ENCODE measurements around the gene RUNDC3A. TPM values are rescaled to one million over a fixed set of nuclear protein-coding genes. Genes with fewer than 3 reads are reported as not detected.

The RUNDC3A gene
- total and polyA plus RNA-seq, 4 experiments from 2014 or later: 0.19 to 0.28 TPM; not detected in 2

- Histone ChIP-seq H3K4me3 (ENCODE audit: low read length in 2 of 2) (no peak overlapping the region), H3K27me3 (ENCODE audit: insufficient read depth, low read length) (peaks cover 13% of the 10 kb centered on the region), H3K4me1 (ENCODE audit: insufficient read depth, low read length) (peaks cover 19% of the 10 kb centered on the region), H3K36me3 (ENCODE audit: insufficient read depth, low read length) (peaks cover 13% of the 10 kb centered on the region), H3K9me3 (ENCODE audit: control insufficient read depth in 1 of 2, low read length in 2 of 2) (no peaks in the 10 kb centered on the region), H3K27ac (ENCODE audit: low read depth, low read length) (no peak overlapping the region)
- H3K27ac Mint-ChIP-seq: no peak overlapping the region
- peaks cover 14 to 17% of the 10 kb centered on the region in 2 donors for H3K27me3 Mint-ChIP-seq
- CTCF ChIA-PET (ENCODE audit: partially characterized antibody): interaction anchor here (0.6 to 2.4 kb wide), 4 partner anchors 11 to 194 kb away, joined by 3 to 11 read pairs (median 6); no protein-coding TSS in a partner anchor
- no peak overlapping the region for H3K4me3 Mint-ChIP-seq
- H3K36me3 Mint-ChIP-seq: peaks cover 6 to 19% of the 10 kb centered on the region in 2 donors
- DNase-seq: no peak
- intact Hi-C loops (cut with micrococcal nuclease): no loop called here
- H3K4me1 Mint-ChIP-seq: peaks cover 10 to 34% (median 23%) of the 10 kb centered on the region in 4 donors
- peaks cover 0 to 2% (median 0%) of the 10 kb centered on the region in 8 donors for H3K9me3 Mint-ChIP-seq
- POLR2A ChIA-PET (ENCODE audit: partially characterized antibody): interaction anchor here (1.2 to 8.0 kb wide), 2 partner anchors 101 to 107 kb away, joined by 4 to 209 read pairs; partner anchors contain the start of gene UBTF
Measured at GRCh38 chr17:44320066-44320465, 11.7 kb downstream of the RUNDC3A start.

GRCh38 chr17:44321246-44322120 is 13.1 kb downstream of the RUNDC3A start:
- Histone ChIP-seq H3K27me3 (ENCODE audit: insufficient read depth, low read length) (peaks cover 2% of the 10 kb centered on the region), H3K9me3 (ENCODE audit: control insufficient read depth in 1 of 2, low read length in 2 of 2) (no peaks in the 10 kb centered on the region), H3K4me1 (ENCODE audit: insufficient read depth, low read length) (peaks cover 9% of the 10 kb centered on the region), H3K27ac (ENCODE audit: low read depth, low read length) (no peak overlapping the region), H3K4me3 (ENCODE audit: low read length in 2 of 2) (no peak overlapping the region), H3K36me3 (ENCODE audit: insufficient read depth, low read length) (peaks cover 13% of the 10 kb centered on the region)
- H3K27ac Mint-ChIP-seq: peak overlapping the region in 1 of 7 donors; percentile 4
- H3K4me3 Mint-ChIP-seq: peak overlapping the region in 2 of 8 donors; percentile 15 to 30
- DNase-seq: no peak
- H3K9me3 Mint-ChIP-seq: peaks cover 0 to 2% (median 0%) of the 10 kb centered on the region in 8 donors
- H3K36me3 Mint-ChIP-seq: peaks cover 6 to 26% of the 10 kb centered on the region in 2 donors
- H3K27me3 Mint-ChIP-seq: peaks cover 5 to 7% of the 10 kb centered on the region in 2 donors
- intact Hi-C loops (cut with micrococcal nuclease): no loop called here
- POLR2A ChIA-PET (ENCODE audit: partially characterized antibody): interaction anchor here (8.0 kb wide), 1 partner anchor 102 kb away, joined by 209 read pairs; the partner anchor contains the start of gene UBTF
- CTCF ChIA-PET (ENCODE audit: partially characterized antibody): interaction anchor here (0.7 to 2.4 kb wide), 5 partner anchors 10 to 119 kb away, joined by 3 to 11 read pairs (median 3); no protein-coding TSS in a partner anchor
- H3K4me1 Mint-ChIP-seq: peaks cover 4 to 34% (median 14%) of the 10 kb centered on the region in 4 donors

- CTCF ChIA-PET (ENCODE audit: partially characterized antibody): interaction anchor here (0.8 to 5.3 kb wide), 3 partner anchors 9 to 120 kb away, joined by 3 to 45 read pairs (median 11); no protein-coding TSS in a partner anchor
- Histone ChIP-seq H3K9me3 (ENCODE audit: control insufficient read depth in 1 of 2, low read length in 2 of 2) (no peaks in the 10 kb centered on the region), H3K4me1 (ENCODE audit: insufficient read depth, low read length) (peaks cover 13% of the 10 kb centered on the region), H3K27me3 (ENCODE audit: insufficient read depth, low read length) (no peaks in the 10 kb centered on the region), H3K4me3 (ENCODE audit: low read length in 2 of 2) (no peak overlapping the region), H3K36me3 (ENCODE audit: insufficient read depth, low read length) (peaks cover 13% of the 10 kb centered on the region), H3K27ac (ENCODE audit: low read depth, low read length) (no peak overlapping the region)
- peaks cover 0 to under 1% (median 0%) of the 10 kb centered on the region in 8 donors for H3K9me3 Mint-ChIP-seq
- peak overlapping the region in 4 of 8 donors; percentile 11 to 57 (median 34) for H3K4me3 Mint-ChIP-seq
- no peak for DNase-seq
- intact Hi-C loops (cut with micrococcal nuclease): no loop called here
- H3K36me3 Mint-ChIP-seq: peaks cover 6 to 27% of the 10 kb centered on the region in 2 donors
- H3K27ac Mint-ChIP-seq: no peak overlapping the region
- POLR2A ChIA-PET (ENCODE audit: partially characterized antibody): interaction anchor here (0.5 to 8.0 kb wide), 3 partner anchors 23 to 113 kb away, joined by 3 to 209 read pairs (median 108); partner anchors contain the start of genes GRN and UBTF
- H3K4me1 Mint-ChIP-seq: peaks cover 5 to 37% (median 18%) of the 10 kb centered on the region in 4 donors
- peaks cover 2 to 4% of the 10 kb centered on the region in 2 donors for H3K27me3 Mint-ChIP-seq
Measured at GRCh38 chr17:44322236-44322895, 14.0 kb downstream of the RUNDC3A start.

GRCh38 chr17:44323359-44324091 is 15.1 kb downstream of the RUNDC3A start:
- peaks cover 6 to 27% of the 10 kb centered on the region in 2 donors for H3K36me3 Mint-ChIP-seq
- ChIA-PET POLR2A (ENCODE audit: partially characterized antibody) (interaction anchor here (1.8 to 8.0 kb wide), 6 partner anchors 8 to 138 kb away, joined by 5 to 209 read pairs (median 40); partner anchors contain the start of genes ATXN7L3, TMUB2 and UBTF), CTCF (ENCODE audit: partially characterized antibody) (interaction anchor here (0.5 to 5.3 kb wide), 4 partner anchors 22 to 138 kb away, joined by 3 to 45 read pairs (median 7); partner anchors contain the start of genes GRN and UBTF)
- H3K4me3 Mint-ChIP-seq: peak overlapping the region; percentile 74 to 87 (median 81)
- DNase-seq: no peak
- no peaks in the 10 kb centered on the region for H3K9me3 ChIP-seq (ENCODE audit: control insufficient read depth in 1 of 2, low read length in 2 of 2)
- peak overlapping the region; percentile 15 to 81 (median 53) for H3K27ac Mint-ChIP-seq
- peak overlapping the region; percentile 47 to 76 for H3K4me3 ChIP-seq (ENCODE audit: low read length in 2 of 2)
- peaks cover 13% of the 10 kb centered on the region for H3K4me1 ChIP-seq (ENCODE audit: insufficient read depth, low read length)
- no peaks in the 10 kb centered on the region for H3K9me3 Mint-ChIP-seq
- peaks cover 7 to 41% (median 23%) of the 10 kb centered on the region in 4 donors for H3K4me1 Mint-ChIP-seq
- no peaks in the 10 kb centered on the region for H3K27me3 Mint-ChIP-seq
- H3K27me3 ChIP-seq (ENCODE audit: insufficient read depth, low read length): no peaks in the 10 kb centered on the region
- intact Hi-C loops (cut with micrococcal nuclease): loop anchor here (1.0 kb wide), 4 partner anchors 15 to 200 kb away; partner anchors contain the start of genes HDAC5, RUNDC3A and TMUB2
- peak overlapping the region; percentile 91 for H3K27ac ChIP-seq (ENCODE audit: low read depth, low read length)
- peaks cover 13% of the 10 kb centered on the region for H3K36me3 ChIP-seq (ENCODE audit: insufficient read depth, low read length)

GRCh38 chr17:44324092-44324570 is 15.7 kb downstream of the RUNDC3A start:
- intact Hi-C loops (cut with micrococcal nuclease): loop anchor here (1.0 kb wide), 4 partner anchors 16 to 201 kb away; partner anchors contain the start of genes HDAC5, RUNDC3A and TMUB2
- no peaks in the 10 kb centered on the region for H3K9me3 ChIP-seq (ENCODE audit: control insufficient read depth in 1 of 2, low read length in 2 of 2)
- H3K4me3 ChIP-seq (ENCODE audit: low read length in 2 of 2): peak overlapping the region; percentile 47 to 76
- peak overlapping the region; percentile 74 to 93 (median 82) for H3K4me3 Mint-ChIP-seq
- H3K4me1 ChIP-seq (ENCODE audit: insufficient read depth, low read length): peaks cover 13% of the 10 kb centered on the region
- no peaks in the 10 kb centered on the region for H3K27me3 Mint-ChIP-seq
- H3K27ac Mint-ChIP-seq: peak overlapping the region in 6 of 7 donors; percentile 29 to 80 (median 52)
- peaks cover 13% of the 10 kb centered on the region for H3K36me3 ChIP-seq (ENCODE audit: insufficient read depth, low read length)
- no peaks in the 10 kb centered on the region for H3K27me3 ChIP-seq (ENCODE audit: insufficient read depth, low read length)
- peak overlapping the region; percentile 91 for H3K27ac ChIP-seq (ENCODE audit: low read depth, low read length)
- H3K4me1 Mint-ChIP-seq: peaks cover 7 to 41% (median 23%) of the 10 kb centered on the region in 4 donors
- POLR2A ChIA-PET (ENCODE audit: partially characterized antibody): interaction anchor here (0.7 to 8.0 kb wide), 10 partner anchors 9 to 201 kb away, joined by 3 to 209 read pairs (median 10); partner anchors contain the start of genes ATXN7L3, HDAC5, TMUB2 and UBTF
- H3K9me3 Mint-ChIP-seq: no peaks in the 10 kb centered on the region
- CTCF ChIA-PET (ENCODE audit: partially characterized antibody): interaction anchor here (0.5 to 5.3 kb wide), 4 partner anchors 21 to 139 kb away, joined by 3 to 45 read pairs (median 7); partner anchors contain the start of genes GRN and UBTF
- H3K36me3 Mint-ChIP-seq: peaks cover 6 to 26% of the 10 kb centered on the region in 2 donors
- no peak for DNase-seq
